Karpas-422 (cell line): Measurements from ENCODE around the gene SPACA7. TPM values are rescaled to one million over a fixed set of nuclear protein-coding genes. Genes with fewer than 3 reads are reported as not detected.

Experiments
- DNase-seq: peaks from one replicate; pipeline ENCODE4 v3.0.0-alpha.2; 2015
- H2AFZ ChIP-seq: fragments of 200-600 bp; sonication (generic); 2 replicates; pipeline ENCODE4 v1.6.1; 2014; ENCODE audit warnings: antibody characterized with exemption, low read length, mixed read lengths
- H3K27ac ChIP-seq: fragments of 200-600 bp; sonication (generic); 2 replicates; pipeline ENCODE4 v1.5.1; 2014; ENCODE audit warnings: mild to moderate bottlenecking, low read length, moderate library complexity
- H3K27me3 ChIP-seq: fragments of 200-600 bp; sonication (generic); 2 replicates; pipeline ENCODE4 v1.6.1; 2014; ENCODE audit warnings: low read length, mixed read lengths
- H3K36me3 ChIP-seq: fragments of 200-600 bp; sonication (generic); 2 replicates; pipeline ENCODE4 v1.6.1; 2014; ENCODE audit warnings: low read length, mixed read lengths; ENCODE audit not compliant: insufficient read depth
- H3K4me1 ChIP-seq: fragments of 200-600 bp; sonication (generic); 2 replicates; pipeline ENCODE4 v1.6.1; 2014; ENCODE audit warnings: mild to moderate bottlenecking, low read length, mixed read lengths
- H3K4me2 ChIP-seq: fragments of 200-600 bp; sonication (generic); 2 replicates; pipeline ENCODE4 v1.6.1; 2014; ENCODE audit warnings: low read length, low read depth, mild to moderate bottlenecking; ENCODE audit not compliant: poor library complexity, severe bottlenecking
- H3K4me3 ChIP-seq: fragments of 200-600 bp; sonication (generic); 2 replicates; pipeline ENCODE4 v1.5.1; 2014; ENCODE audit warnings: mild to moderate bottlenecking, antibody characterized with exemption, low read length, mixed read lengths
- H3K79me2 ChIP-seq: fragments of 200-600 bp; sonication (generic); 2 replicates; pipeline ENCODE4 v1.6.1; 2014; ENCODE audit warnings: mild to moderate bottlenecking, low read length, mixed read lengths
- H3K9ac ChIP-seq: fragments of 200-600 bp; sonication (generic); 2 replicates; pipeline ENCODE4 v1.6.0; 2014; ENCODE audit warnings: low read length
- H3K9me2 ChIP-seq: fragments of 200-600 bp; sonication (generic), shearing (Covaris generic); replicated peaks from 2 replicates; pipeline ENCODE4 v1.6.0; 2014; ENCODE audit warnings: mild to moderate bottlenecking, low read length, moderate library complexity; ENCODE audit not compliant: insufficient read depth
- H3K9me3 ChIP-seq: fragments of 300-700, 200-600 bp; sonication (generic); 2 replicates; pipeline ENCODE4 v1.6.1; 2014; ENCODE audit warnings: low read length, mixed read lengths
- H4K20me1 ChIP-seq: fragments of 200-600 bp; sonication (generic); 2 replicates; pipeline ENCODE4 v1.6.1; 2014; ENCODE audit warnings: mild to moderate bottlenecking, antibody characterized with exemption, low read length, low read depth; ENCODE audit not compliant: insufficient read depth
- total RNA-seq: library from RNA; depleted of rRNA; stranded (reverse); fragments of >200 nt; shearing (Covaris generic); gene quantifications from 2 replicates; pipeline ENCODE4 v1.2.3, GENCODE V29; 2014; ENCODE audit warnings: low replicate concordance

SPACA7 gene
- total RNA-seq, 1 experiment from 2014 or later, result not detected

GRCh38 chr13:112454648-112455334, 78.6 kb downstream of the SPACA7 start:
- DNase-seq, result no peak

GRCh38 chr13:112455476-112456059, 79.4 kb downstream of the SPACA7 start:
- Histone ChIP-seq H3K9me2 (no peaks in the 10 kb centered on the region), H3K4me3 (no peak overlapping the region), H3K79me2 (no peaks in the 10 kb centered on the region), H3K9ac (no peak overlapping the region), H3K4me1 (no peaks in the 10 kb centered on the region), H3K36me3 (no peaks in the 10 kb centered on the region), H2AFZ (no peak overlapping the region), H3K4me2 (no peak overlapping the region), H3K9me3 (no peaks in the 10 kb centered on the region), H3K27me3 (no peaks in the 10 kb centered on the region), H4K20me1 (no peaks in the 10 kb centered on the region), H3K27ac (no peak overlapping the region)
- no peak for DNase-seq

More at GRCh38 chr13:112454648-112455334, 78.6 kb downstream of the SPACA7 start:
- Histone ChIP-seq H4K20me1 (no peaks in the 10 kb centered on the region), H3K79me2 (no peaks in the 10 kb centered on the region), H3K9me3 (no peaks in the 10 kb centered on the region), H3K4me2 (no peak overlapping the region), H3K36me3 (no peaks in the 10 kb centered on the region), H3K9ac (no peak overlapping the region), H3K27me3 (no peaks in the 10 kb centered on the region), H3K27ac (no peak overlapping the region), H3K4me1 (no peaks in the 10 kb centered on the region), H2AFZ (no peak overlapping the region), H3K4me3 (no peak overlapping the region), H3K9me2 (no peaks in the 10 kb centered on the region)

GRCh38 chr13:112456138-112457056, 80.2 kb downstream of the SPACA7 start:
- DNase-seq, result no peak
- Histone ChIP-seq H3K9ac (no peak overlapping the region), H3K27me3 (no peaks in the 10 kb centered on the region), H3K36me3 (no peaks in the 10 kb centered on the region), H3K79me2 (no peaks in the 10 kb centered on the region), H4K20me1 (no peaks in the 10 kb centered on the region), H3K4me3 (no peak overlapping the region), H2AFZ (no peak overlapping the region), H3K4me2 (no peak overlapping the region), H3K9me2 (no peaks in the 10 kb centered on the region), H3K27ac (no peak overlapping the region), H3K4me1 (no peaks in the 10 kb centered on the region), H3K9me3 (no peaks in the 10 kb centered on the region)

- Histone ChIP-seq H4K20me1 (no peaks in the 10 kb centered on the region), H2AFZ (no peak overlapping the region), H3K9me2 (no peaks in the 10 kb centered on the region), H3K4me1 (no peaks in the 10 kb centered on the region), H3K27me3 (no peaks in the 10 kb centered on the region), H3K4me3 (no peak overlapping the region), H3K9ac (no peak overlapping the region), H3K79me2 (no peaks in the 10 kb centered on the region), H3K4me2 (no peak overlapping the region), H3K9me3 (no peaks in the 10 kb centered on the region), H3K27ac (no peak overlapping the region), H3K36me3 (no peaks in the 10 kb centered on the region)
- no peak for DNase-seq
These were observed 80.9 kb downstream of the SPACA7 start for GRCh38 chr13:112457081-112457480.

GRCh38 chr13:112457485-112457884, 81.3 kb downstream of the SPACA7 start:
- Histone ChIP-seq H3K27me3 (no peaks in the 10 kb centered on the region), H3K27ac (no peak overlapping the region), H3K4me3 (no peak overlapping the region), H3K9ac (no peak overlapping the region), H3K79me2 (no peaks in the 10 kb centered on the region), H3K4me2 (no peak overlapping the region), H3K9me2 (no peaks in the 10 kb centered on the region), H4K20me1 (no peaks in the 10 kb centered on the region), H3K36me3 (no peaks in the 10 kb centered on the region), H3K9me3 (no peaks in the 10 kb centered on the region), H2AFZ (no peak overlapping the region), H3K4me1 (no peaks in the 10 kb centered on the region)
- no peak for DNase-seq

- no peaks in the 10 kb centered on the region for H3K79me2 ChIP-seq
- no peak overlapping the region for H3K4me3 ChIP-seq
- no peaks in the 10 kb centered on the region for H4K20me1 ChIP-seq
- H3K9me3 ChIP-seq, result no peaks in the 10 kb centered on the region
- DNase-seq, result no peak
- no peaks in the 10 kb centered on the region for H3K4me1 ChIP-seq
- H3K27me3 ChIP-seq, result no peaks in the 10 kb centered on the region
- no peaks in the 10 kb centered on the region for H3K9me2 ChIP-seq
- peaks cover 7% of the 10 kb centered on the region; the same call in 1 of the 2 replicates for H3K36me3 ChIP-seq
- H3K9ac ChIP-seq, result no peak overlapping the region
- no peak overlapping the region for H2AFZ ChIP-seq
- no peak overlapping the region for H3K4me2 ChIP-seq
- no peak overlapping the region for H3K27ac ChIP-seq
These were observed 86.3 kb downstream of the SPACA7 start for GRCh38 chr13:112462408-112462807.

- Histone ChIP-seq H3K36me3 (peaks cover 7% of the 10 kb centered on the region; the same call in 1 of the 2 replicates), H3K27ac (no peak overlapping the region), H3K4me1 (no peaks in the 10 kb centered on the region), H3K79me2 (no peaks in the 10 kb centered on the region), H3K27me3 (no peaks in the 10 kb centered on the region), H2AFZ (no peak overlapping the region), H3K9me2 (no peaks in the 10 kb centered on the region), H3K9ac (no peak overlapping the region), H3K9me3 (no peaks in the 10 kb centered on the region), H3K4me2 (no peak overlapping the region), H4K20me1 (no peaks in the 10 kb centered on the region), H3K4me3 (no peak overlapping the region)
- DNase-seq, result no peak
These were observed 88.6 kb downstream of the SPACA7 start for GRCh38 chr13:112464720-112465119.
